ENCODE results near the gene OSBPL10.

Gene OSBPL10

DNA sequence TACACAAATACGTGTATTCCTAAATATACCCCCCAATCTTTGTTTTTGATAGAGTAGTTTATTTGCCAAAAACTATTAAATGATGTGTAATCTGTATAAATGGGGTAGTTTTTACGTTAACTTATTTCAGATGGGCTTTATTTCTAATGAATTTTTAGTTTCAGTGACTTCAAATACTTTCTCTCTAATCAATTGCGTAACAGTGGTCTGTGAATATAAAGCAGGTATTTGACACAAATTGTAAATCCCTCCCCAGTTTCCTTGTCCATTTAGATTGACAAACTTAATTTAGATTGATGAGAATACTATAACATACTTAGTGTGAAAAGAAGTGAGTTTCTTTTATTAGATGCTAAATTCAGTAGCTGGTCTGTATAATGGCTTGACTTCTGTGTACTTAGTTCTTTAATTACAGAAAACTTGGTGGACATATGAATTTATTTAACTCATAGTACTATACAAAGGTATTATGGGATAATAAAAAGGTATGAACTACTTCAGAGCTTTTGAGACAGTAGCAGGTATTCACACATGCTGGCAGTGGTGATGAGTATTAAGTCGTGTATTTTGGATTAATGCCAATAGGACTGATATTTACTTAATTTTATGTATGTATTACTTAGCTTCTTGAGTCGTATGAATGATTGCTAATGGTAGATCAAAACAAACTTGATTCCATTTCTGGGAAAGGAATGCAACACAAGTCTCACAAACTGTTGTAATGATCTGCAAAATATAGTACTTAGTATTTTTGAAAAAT lies 366.7 kb downstream of the OSBPL10 start:
- TF ChIP-seq, protein P1, sequence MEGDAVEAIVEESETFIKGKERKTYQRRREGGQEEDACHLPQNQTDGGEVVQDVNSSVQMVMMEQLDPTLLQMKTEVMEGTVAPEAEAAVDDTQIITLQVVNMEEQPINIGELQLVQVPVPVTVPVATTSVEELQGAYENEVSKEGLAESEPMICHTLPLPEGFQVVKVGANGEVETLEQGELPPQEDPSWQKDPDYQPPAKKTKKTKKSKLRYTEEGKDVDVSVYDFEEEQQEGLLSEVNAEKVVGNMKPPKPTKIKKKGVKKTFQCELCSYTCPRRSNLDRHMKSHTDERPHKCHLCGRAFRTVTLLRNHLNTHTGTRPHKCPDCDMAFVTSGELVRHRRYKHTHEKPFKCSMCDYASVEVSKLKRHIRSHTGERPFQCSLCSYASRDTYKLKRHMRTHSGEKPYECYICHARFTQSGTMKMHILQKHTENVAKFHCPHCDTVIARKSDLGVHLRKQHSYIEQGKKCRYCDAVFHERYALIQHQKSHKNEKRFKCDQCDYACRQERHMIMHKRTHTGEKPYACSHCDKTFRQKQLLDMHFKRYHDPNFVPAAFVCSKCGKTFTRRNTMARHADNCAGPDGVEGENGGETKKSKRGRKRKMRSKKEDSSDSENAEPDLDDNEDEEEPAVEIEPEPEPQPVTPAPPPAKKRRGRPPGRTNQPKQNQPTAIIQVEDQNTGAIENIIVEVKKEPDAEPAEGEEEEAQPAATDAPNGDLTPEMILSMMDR (IDR thresholded peaks at IDR 0.05; ENCODE audit: low read length, missing control alignments): no peak
- DNase-seq (ENCODE audit: low read depth): no peak

DNA sequence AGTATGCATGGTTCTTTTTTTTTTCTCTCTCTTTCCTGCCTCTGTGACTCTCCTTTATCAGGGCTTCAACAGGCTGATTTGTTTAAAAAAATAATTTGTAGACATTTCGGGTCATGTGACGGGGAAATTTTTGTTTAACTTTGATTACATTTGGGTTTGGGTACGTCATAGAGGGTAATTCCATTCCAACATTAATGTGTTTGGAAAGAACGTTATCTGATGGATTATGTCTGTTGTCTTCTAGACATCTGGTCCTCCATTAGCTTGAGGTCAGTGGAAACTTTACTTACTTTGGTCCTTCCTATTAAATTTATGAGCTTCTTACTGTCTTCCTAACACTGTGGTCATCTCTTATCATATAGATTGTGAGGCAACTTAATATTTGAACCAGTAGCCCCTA lies 367.4 kb downstream of the OSBPL10 start:
- TF ChIP-seq, protein P1 (IDR thresholded peaks at IDR 0.05; ENCODE audit: low read length, missing control alignments): no peak
- DNase-seq (ENCODE audit: low read depth): no peak
- H3K4me3 ChIP-seq (replicated peaks; ENCODE audit: low read depth, low read length): no peak overlapping the region

More for the DNA sequence above, 366.7 kb downstream of the OSBPL10 start:
- no peak overlapping the region for H3K4me3 ChIP-seq (replicated peaks; ENCODE audit: low read depth, low read length)

DNA sequence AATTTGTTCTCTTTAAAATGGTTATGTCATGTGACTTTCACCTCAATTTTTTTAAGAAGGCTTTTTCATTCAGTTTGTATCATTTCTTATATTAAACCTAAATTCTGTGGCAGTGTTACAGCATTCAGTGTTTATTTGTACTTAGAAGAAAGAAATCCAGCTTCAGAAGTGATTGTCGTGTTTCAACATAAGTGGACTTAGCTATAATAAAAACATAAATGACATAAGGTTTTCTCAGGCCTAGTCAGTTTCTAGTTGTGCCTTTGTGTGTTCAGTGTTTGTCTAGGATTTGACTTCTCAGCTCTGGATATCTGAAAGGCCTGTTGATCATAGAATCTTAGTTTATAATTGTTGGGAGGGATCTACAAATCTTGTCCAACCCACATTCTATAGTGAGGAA lies 367.9 kb downstream of the OSBPL10 start:
- TF ChIP-seq, protein P1 (IDR thresholded peaks at IDR 0.05; ENCODE audit: low read length, missing control alignments): no peak
- no peak overlapping the region for H3K4me3 ChIP-seq (replicated peaks; ENCODE audit: low read depth, low read length)
- no peak for DNase-seq (ENCODE audit: low read depth)
